ENCODE measurements around the gene LAMC1. TPM values are rescaled to one million over a fixed set of nuclear protein-coding genes. Genes with fewer than 3 reads are reported as not detected.

Gene LAMC1
- total and polyA plus RNA-seq, 10 of the 15 experiments (the other 5 are each of a cell fraction or from before 2014, with no cell fraction given), result 4.6 to 51.4 (median 25.6) TPM

- Histone ChIP-seq H4K20me1 (ENCODE audit: control insufficient read depth, insufficient read depth) (no peaks in the 10 kb centered on the region), H3K4me3 (no peak overlapping the region), H3K4me1 (ENCODE audit: control insufficient read depth, insufficient read depth, low read length) (peaks cover 8% of the 10 kb centered on the region; the same call in 1 of the 2 replicates), H3K9me3 (replicated peaks; ENCODE audit: control insufficient read depth, insufficient read depth, low read length) (no peaks in the 10 kb centered on the region), H3K9ac (ENCODE audit: control insufficient read depth, insufficient read depth, low read length) (no peak overlapping the region), H3K36me3 (ENCODE audit: control insufficient read depth in 2 of 2, insufficient read depth in 2 of 2, low read length in 1 of 2) (peaks cover 5 to 6% of the 10 kb centered on the region in 2 experiments; a peak in 3 of 4 replicates), H3K79me2 (ENCODE audit: control insufficient read depth, insufficient read depth, low read length) (no peaks in the 10 kb centered on the region; the same call in 1 of the 2 replicates), H3K27me3 (replicated peaks in 1 of 2; ENCODE audit: control insufficient read depth in 2 of 2, insufficient read depth in 2 of 2, low read length in 1 of 2) (no peaks in the 10 kb centered on the region), H3K27ac (ENCODE audit: control insufficient read depth, insufficient read depth) (no peak overlapping the region), H2AFZ (ENCODE audit: control insufficient read depth, low read depth, low read length) (no peak overlapping the region), H3K4me2 (ENCODE audit: control insufficient read depth, insufficient read depth) (peak overlapping the region; percentile 28)
- DNase-seq (ENCODE audit: low read depth, low spot score), result no peak
- FAIRE-seq, result no peak
- no TSS peak for BruUV-seq (replicated peaks)
- WGBS (ENCODE audit: insufficient coverage, insufficient replicate concordance, low lambda C conversion rate, missing lambda C conversion rate), result 31% methylated on average over 8 of the region's 8 CpGs
- SMC1A ChIA-PET (ENCODE audit: uncharacterized antibody, unreplicated experiment), result interaction anchor here (0.6 to 2.0 kb wide), 9 partner anchors 17 to 140 kb away, joined by 3 to 19 read pairs (median 3); no protein-coding TSS in a partner anchor
- TF ChIP-seq NFYA (IDR thresholded peaks at IDR 0.05; ENCODE audit: borderline replicate concordance, low read depth, low read length) (no peak), SPI1 (IDR thresholded peaks at IDR 0.05; ENCODE audit: borderline replicate concordance, insufficient read depth, low read depth, low read length) (peak; percentile 84), RUNX3 (IDR thresholded peaks at IDR 0.05; ENCODE audit: low read length) (peak; percentile 16; the same call in 1 of the 2 replicates), IKZF2 (IDR thresholded peaks at IDR 0.05) (peak; percentile 63 to 67; a peak in 2 of 4 replicates), IKZF1 (conservative IDR thresholded peaks at IDR 0.05) (peak; percentile 71), YY1 (IDR thresholded peaks at IDR 0.05; ENCODE audit: low read depth, low read length) (no peak), TCF12 (IDR thresholded peaks at IDR 0.05; ENCODE audit: low read depth, low read length) (no peak), IRF4 (IDR thresholded peaks at IDR 0.05; ENCODE audit: low read depth, low read length) (0 out of 2 replicates have a peak, but pooled peaks have one; percentile 50), EED (IDR thresholded peaks at IDR 0.05; ENCODE audit: low read depth) (peak; percentile 81)
- intact Hi-C loops (cut with micrococcal nuclease; ENCODE audit: unreplicated experiment) (no loop called here), in situ Hi-C loops (cut with MboI) (no loop called here)
- POLR2A ChIA-PET, result interaction anchor here (0.5 kb wide), 1 partner anchor 48 kb away, joined by 3 read pairs; no protein-coding TSS in a partner anchor
- RAD21 ChIA-PET (ENCODE audit: unreplicated experiment), result interaction anchor here (1.0 to 2.0 kb wide), 2 partner anchors 130 to 139 kb away, joined by 3 to 5 read pairs; no protein-coding TSS in a partner anchor
- peak; percentile 90 for ATAC-seq
- CTCF ChIA-PET, result interaction anchor here (1.1 to 2.4 kb wide), 3 partner anchors 75 to 139 kb away, joined by 3 to 7 read pairs (median 5); no protein-coding TSS in a partner anchor
Measured at GRCh38 chr1:183101841-183102276, 78.6 kb downstream of the LAMC1 start.
